GM04504 (cell line): ENCODE data around the gene GMPR.

Experiments
- DNase-seq: peaks from one replicate; pipeline ENCODE4 v3.0.0-alpha.2; 2012; ENCODE audit warnings: low read depth

GMPR gene

DNA sequence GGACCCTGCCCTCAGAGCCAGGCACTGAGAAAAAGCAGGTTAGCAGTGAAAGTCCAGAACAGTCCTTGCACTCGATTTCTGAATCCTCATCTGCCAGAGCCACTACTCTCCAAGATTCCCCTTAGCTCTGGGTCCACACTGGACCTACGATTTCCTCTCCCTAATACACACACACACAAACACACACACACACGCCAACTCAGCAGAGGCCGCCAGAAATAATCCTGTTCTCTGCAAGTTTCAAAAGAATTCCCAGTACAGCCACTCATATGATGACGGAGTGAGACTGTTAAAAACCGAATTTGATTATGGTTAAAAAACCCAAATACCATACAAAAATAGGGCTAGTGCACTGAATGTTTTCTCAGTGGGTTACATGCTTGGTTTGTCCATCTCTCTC lies 90.8 kb downstream of the GMPR start:
- DNase-seq, result no peak

GRCh38 chr6:16331384-16332174 lies 93.2 kb downstream of the GMPR start:
- DNase-seq, result no peak

DNA sequence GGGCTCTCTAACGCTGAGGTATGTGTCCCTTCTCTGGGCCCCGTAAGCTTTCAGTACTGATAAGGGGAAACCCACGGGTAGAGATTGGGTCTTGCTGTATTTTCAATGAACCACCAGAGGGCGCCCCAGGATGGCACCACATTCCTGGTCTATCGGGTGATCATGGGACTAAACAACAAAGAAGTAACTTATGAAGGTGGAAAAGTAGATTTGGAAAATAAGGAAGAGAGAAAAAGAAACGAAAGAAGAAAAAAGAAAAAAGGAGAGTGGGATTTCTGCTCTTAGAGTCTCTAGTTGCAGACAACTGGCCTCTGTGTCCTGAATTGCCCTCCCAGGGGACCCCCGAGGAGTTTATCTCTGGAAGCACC lies 93.8 kb downstream of the GMPR start:
- DNase-seq, result no peak

DNA sequence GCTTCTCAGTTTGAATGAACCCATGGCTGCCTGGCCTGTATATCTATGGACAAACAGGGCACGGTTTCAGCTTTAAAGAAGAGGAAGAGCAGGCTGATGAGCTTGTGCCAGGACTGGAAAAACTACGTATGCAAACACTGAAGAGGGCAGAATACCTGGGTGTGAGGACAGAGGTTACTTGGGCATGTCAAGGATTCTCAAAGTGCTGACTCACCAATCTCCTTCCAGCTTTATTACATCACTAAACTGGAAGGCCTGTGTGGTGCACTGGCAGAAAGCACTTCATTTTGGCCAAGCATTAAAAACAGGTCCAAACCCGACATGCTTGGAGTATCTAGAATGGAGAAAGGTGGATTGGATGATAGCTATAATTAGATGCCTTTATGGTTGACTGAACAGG lies 95.2 kb downstream of the GMPR start:
- DNase-seq, result no peak

DNA sequence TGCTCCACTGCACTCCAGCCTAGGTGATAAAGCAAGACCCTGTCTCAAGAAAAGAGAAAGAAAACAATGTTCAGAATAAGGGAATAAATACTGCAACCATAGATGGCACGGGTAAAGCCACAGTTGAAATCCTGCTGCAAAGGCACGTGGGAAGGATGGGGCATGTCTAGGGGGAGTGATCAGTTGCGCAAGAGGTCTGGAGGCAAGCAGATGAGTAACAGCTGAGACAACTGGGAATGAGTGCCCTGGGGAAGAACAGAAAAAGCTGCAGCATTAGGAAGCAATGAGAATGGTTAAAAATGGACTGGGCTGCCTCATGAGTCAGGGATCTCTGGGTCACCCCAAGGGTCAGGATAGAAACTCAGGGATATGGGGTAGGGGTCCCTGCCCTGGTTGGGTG lies 96.3 kb downstream of the GMPR start:
- DNase-seq, result peak; percentile 94

DNA sequence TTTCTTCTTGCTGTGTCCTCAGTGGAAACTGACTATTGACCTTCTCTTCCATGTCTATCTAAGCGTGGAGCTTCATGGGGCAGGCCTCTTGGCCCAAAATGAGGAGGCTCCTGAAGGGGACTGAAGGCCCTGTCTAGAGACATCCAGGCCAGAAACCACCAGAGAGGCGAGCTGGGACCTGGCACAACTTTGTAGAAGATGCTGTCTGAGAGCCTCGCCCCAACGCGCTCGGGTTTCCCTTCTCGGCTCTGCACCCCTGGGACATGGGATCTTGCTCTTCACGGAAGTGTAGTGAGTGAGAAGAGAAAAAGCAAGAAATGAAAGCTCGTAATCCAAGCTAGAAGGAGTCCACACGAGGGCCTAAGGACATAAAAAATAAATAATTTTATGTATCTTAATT lies 96.8 kb downstream of the GMPR start:
- no peak for DNase-seq

DNA sequence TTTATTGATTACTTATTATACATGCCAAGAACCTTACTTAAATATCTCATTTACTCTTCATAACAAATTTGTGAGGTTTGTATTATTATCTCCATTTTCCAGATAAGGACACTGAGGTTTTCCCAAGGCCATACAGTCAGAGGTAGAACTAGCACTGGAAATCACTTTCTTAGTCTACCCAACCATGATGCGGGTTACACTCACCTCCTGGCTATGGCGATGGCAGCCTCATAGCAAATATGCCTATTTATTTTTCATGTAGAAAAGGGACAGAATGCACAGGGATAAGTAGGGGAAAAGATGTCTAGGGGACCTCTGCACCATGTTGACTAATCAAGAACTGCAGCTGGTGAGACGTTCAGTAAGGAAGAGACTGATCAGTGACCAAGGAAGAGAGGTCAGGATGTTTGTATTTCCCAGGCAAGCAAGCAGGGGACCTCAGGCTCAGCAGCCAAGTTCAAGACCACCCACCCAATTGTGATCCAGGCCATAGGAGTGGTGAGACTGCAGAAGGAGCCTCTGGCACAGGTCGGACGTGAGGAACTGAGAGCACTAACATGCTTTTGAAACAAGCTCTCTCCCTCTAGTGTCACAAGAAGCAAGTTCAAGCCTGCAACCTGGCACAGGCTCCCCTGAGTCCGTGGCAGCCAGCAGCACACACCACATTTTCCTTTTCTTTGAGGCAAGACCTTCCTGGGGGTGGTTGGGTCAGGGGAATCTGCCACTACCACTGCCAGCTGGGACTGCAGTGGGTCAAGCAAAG lies 97.8 kb downstream of the GMPR start:
- no peak for DNase-seq

GRCh38 chr6:16336911-16337294 lies 98.5 kb downstream of the GMPR start:
- no peak for DNase-seq

DNA sequence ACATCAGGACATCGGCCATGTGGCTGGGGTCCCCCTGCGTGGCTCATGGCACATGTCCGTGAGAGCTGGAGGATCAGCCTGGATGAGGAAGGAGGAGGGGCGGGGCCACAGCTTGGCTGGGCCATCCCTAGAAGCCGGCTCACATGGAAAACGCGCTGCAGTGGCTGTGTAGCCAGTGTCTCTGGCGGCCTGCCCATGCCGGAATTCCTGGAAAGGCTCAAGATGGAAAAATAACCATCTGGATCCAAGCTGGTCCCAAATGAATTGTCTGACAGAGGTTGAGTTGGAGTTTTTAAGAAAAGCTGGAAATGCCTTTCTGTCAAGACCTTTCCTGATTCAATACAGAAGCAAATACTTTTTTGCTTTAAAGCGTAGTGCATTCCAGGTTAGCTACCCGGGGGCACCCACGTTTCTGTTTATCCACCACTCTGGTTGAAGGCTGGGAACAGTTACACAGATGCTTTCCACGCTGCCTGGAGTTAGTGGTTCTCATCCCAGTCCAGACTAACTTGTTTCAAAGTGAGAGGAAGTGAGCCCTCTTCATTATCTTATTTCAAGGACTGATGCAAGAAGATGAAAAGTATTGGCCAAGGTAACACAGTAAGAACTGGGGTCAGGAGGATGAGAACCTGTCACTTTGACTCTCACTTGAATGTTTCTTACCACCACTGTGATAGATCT lies 99.0 kb downstream of the GMPR start:
- DNase-seq, result peak; percentile 98

DNA sequence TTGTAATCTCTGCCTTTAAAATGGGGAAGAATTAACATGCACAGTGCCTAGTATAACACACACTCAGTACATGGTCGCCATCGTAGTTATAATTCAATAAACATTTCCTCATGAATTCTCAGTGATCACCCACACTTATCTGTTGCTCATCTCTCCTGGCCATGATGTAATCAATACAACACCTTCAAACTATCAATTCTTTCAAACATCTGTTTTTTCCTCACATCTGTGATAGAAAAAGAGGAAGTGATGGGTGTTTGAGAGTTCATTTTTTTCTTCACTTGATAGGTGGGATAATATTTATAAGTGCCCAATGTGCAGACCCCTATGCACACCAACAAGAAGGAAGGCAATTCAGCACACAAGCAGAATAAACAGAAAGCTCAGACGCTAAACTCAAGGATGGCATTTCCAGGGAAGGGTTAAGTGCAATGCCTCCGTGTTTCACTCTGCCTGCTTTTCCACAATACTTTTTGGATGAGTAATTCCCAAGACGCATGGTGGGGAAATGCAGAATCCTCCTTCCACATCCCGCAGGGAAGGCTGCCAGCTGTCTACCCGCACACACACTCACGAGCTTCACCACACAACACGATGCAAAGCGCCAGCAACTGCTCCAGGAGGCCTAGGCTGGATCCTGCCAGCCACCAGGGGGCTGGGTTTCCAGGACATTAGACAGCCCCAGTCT lies 100.3 kb downstream of the GMPR start:
- peak; percentile 100 for DNase-seq

DNA sequence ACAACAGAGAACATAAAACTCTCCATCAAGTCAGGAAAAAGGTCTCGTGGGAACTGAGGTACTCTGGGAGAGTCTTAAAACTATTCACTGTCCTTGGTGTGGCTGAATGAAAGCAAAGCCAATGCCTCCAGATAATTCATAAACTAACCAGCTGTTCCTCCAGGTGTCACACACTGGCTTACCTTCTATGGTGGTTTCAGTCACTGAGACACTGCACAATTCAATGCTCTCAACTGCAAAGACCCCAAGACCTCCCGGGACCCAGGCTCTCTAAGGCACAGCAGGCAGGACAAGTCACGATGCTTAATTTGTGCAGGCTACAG lies 100.8 kb downstream of the GMPR start:
- DNase-seq, result no peak

GRCh38 chr6:16343593-16343992 lies 105.2 kb downstream of the GMPR start:
- no peak for DNase-seq

DNA sequence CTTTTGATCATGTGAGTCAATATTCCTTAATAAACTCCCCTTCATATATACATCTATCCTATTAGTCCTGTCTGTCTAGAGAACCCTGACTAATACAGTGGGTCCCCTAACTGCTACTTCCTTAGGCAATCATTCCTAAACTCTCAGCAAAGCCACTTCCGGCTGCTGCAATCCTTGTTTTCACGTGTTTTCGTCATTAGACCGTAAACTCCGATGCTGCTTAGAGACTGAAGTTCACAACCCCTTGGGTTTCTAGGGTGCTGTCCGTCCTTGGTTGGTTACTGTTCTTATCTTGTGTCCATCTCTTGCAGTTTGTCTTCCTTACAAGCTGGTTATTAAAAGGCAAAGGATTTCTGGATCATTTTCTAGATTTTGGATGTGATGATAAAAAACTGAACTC lies 106.4 kb downstream of the GMPR start:
- peak; percentile 90 for DNase-seq
